Measurements from ENCODE around the gene UTRN. TPM values are rescaled to one million over a fixed set of nuclear protein-coding genes. Genes with fewer than 3 reads are reported as not detected.
A peak's percentile ranks its signal among the peaks of the same experiment; 100 is the strongest.

UTRN gene
- total RNA-seq, 3 donors from 2014 or later = 204 to 397 (median 263) TPM

- no peak for DNase-seq (ENCODE audit: low spot score in 2 of 2)
- H3K4me1 ChIP-seq = peaks cover 0 to 8% of the 10 kb centered on the region in 2 donors
- H3K36me3 ChIP-seq = no peaks in the 10 kb centered on the region
- no peak for TF ChIP-seq POLR2A (IDR thresholded peaks at IDR 0.05)
- TF ChIP-seq CTCF (IDR thresholded peaks at IDR 0.05) = no peak
- TF ChIP-seq POLR2AphosphoS5 (IDR thresholded peaks at IDR 0.05) = no peak
- H3K4me3 ChIP-seq = no peak overlapping the region
- intact Hi-C loops (cut with DNase I; ENCODE audit: low total_unique reads) = no loop called here
- peak overlapping the region; percentile 0 to 46 for H3K27ac ChIP-seq
- no peaks in the 10 kb centered on the region for H3K27me3 ChIP-seq
- no peaks in the 10 kb centered on the region for H3K9me3 ChIP-seq
These were observed 31.7 kb downstream of the UTRN start for GRCh38 chr6:144316862-144317195.

DNA sequence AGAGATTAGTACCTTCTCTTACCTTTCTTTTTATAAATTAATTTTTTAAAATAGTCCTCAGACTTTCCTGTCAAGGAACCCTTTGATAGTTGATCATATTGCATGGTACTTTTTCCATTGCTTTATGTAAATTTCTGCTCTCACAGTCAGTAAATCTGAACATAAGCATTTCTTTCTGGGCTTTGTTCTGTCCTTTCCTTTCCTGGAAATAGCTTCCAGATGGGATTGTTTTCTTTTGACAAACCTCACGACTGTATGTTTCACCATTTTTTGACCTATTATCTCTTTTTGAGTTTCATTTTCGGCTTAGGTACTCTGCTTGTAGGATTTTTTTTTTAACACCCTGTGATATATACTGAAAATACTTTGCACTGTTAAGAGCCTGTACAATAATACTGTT is 32.6 kb downstream of the UTRN start:
- TF ChIP-seq CTCF (IDR thresholded peaks at IDR 0.05) = no peak
- no peak for TF ChIP-seq POLR2AphosphoS5 (IDR thresholded peaks at IDR 0.05)
- no peak for TF ChIP-seq POLR2A (IDR thresholded peaks at IDR 0.05)
- Histone ChIP-seq H3K4me1 (peaks cover 0 to 8% of the 10 kb centered on the region in 2 donors), H3K9me3 (no peaks in the 10 kb centered on the region), H3K27ac (peak overlapping the region in 1 of 2 donors; percentile 0), H3K36me3 (no peaks in the 10 kb centered on the region), H3K27me3 (no peaks in the 10 kb centered on the region), H3K4me3 (no peak overlapping the region)
- no peak for DNase-seq (ENCODE audit: low spot score in 2 of 2)
- intact Hi-C loops (cut with DNase I; ENCODE audit: low total_unique reads) = no loop called here

DNA sequence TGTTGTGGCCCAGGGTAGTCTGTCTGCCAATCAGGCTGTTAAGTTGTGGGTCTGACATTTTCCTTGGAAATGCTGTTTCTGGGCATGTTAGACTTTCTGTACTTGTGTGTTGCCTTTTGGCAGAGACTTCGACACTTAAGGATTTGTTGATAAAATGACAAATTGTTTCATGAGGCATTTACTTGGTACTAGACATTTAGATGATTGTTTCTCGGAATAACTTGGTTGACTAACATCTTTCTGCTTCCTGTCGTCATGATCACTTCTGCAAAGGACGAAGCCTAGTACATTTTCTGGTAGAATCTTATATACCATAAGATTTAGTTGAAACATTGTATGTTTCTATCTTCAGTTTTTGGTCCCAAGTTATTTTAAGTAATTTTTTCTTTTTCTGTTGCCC is 34.1 kb downstream of the UTRN start:
- intact Hi-C loops (cut with DNase I; ENCODE audit: low total_unique reads) = no loop called here
- no peak overlapping the region for H3K27ac ChIP-seq
- H3K27me3 ChIP-seq = no peaks in the 10 kb centered on the region
- no peaks in the 10 kb centered on the region for H3K36me3 ChIP-seq
- peaks cover 0 to 8% of the 10 kb centered on the region in 2 donors for H3K4me1 ChIP-seq
- TF ChIP-seq POLR2AphosphoS5 (IDR thresholded peaks at IDR 0.05) (no peak), POLR2A (IDR thresholded peaks at IDR 0.05) (no peak), CTCF (IDR thresholded peaks at IDR 0.05) (no peak)
- DNase-seq (ENCODE audit: low spot score in 2 of 2) = no peak
- no peaks in the 10 kb centered on the region for H3K9me3 ChIP-seq
- no peak overlapping the region for H3K4me3 ChIP-seq

DNA sequence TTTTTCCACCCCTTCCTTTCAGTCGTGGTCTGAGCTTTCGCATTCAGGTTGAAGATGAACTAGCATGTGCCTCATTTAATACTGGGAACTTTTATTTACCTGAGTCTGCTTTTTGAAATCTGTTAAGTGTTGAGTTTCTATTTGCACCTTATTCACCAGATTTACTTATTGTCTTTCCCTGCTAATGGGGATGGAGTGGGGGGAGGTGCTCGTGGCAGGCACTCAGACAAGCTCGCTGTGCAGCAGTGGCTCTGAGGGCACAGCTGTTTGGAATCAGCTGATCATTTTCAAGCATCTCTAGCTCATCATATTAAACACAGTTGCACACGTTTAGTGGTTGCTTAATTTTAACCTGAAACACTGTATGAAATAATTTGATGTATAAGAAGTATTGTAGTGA is 35.6 kb downstream of the UTRN start:
- Histone ChIP-seq H3K36me3 (no peaks in the 10 kb centered on the region), H3K4me3 (no peak overlapping the region), H3K9me3 (no peaks in the 10 kb centered on the region), H3K27me3 (no peaks in the 10 kb centered on the region), H3K4me1 (no peaks in the 10 kb centered on the region), H3K27ac (no peak overlapping the region)
- intact Hi-C loops (cut with DNase I; ENCODE audit: low total_unique reads) = no loop called here
- TF ChIP-seq POLR2AphosphoS5 (IDR thresholded peaks at IDR 0.05) (no peak), CTCF (IDR thresholded peaks at IDR 0.05) (no peak), POLR2A (IDR thresholded peaks at IDR 0.05) (no peak)
- no peak for DNase-seq (ENCODE audit: low spot score in 2 of 2)

DNA sequence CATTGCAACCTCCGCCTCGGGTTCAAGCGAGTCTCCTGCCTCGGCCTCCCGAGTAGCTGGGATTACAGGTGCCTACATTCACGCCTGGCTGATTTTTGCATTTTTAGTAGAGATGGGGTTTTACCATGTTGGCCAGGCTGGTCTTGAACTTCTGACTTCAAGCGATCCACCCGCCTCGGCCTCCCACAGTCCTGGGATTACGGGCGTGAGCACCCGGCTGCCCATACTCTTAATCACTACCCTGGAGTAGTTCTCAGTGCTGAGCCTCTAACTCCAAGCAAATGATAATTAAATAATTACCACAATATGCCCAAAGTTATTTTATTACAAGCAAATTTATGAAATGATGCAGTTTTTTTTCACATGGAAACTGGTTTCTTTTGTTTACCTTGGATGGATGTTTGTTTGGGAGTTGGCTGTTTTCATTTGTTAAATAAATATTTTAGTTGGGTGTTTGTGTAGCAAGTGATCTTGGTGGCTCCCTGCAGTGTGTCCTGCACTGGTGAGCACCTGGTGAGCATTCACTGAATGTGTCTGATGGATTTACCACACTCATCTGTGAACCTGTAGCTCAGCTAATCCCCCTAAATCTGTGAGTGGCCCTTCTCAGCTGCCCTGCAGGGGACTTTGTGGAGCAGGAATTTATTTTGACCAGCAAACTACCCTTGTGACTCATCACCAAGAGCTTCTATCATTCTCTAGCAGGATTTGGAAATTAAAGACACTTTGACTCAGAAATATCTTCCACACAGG is 36.9 kb downstream of the UTRN start:
- intact Hi-C loops (cut with DNase I; ENCODE audit: low total_unique reads) = no loop called here
- DNase-seq (ENCODE audit: low spot score in 2 of 2) = no peak
- peaks cover 0 to 4% of the 10 kb centered on the region in 2 donors for H3K4me1 ChIP-seq

More for the DNA sequence above, 36.9 kb downstream of the UTRN start:
- H3K27me3 ChIP-seq = no peaks in the 10 kb centered on the region
- H3K9me3 ChIP-seq = no peaks in the 10 kb centered on the region
- no peak overlapping the region for H3K4me3 ChIP-seq
- H3K27ac ChIP-seq = peak overlapping the region in 1 of 2 donors; percentile 30
- no peaks in the 10 kb centered on the region for H3K36me3 ChIP-seq
- TF ChIP-seq POLR2AphosphoS5 (IDR thresholded peaks at IDR 0.05) (no peak), POLR2A (IDR thresholded peaks at IDR 0.05) (no peak), CTCF (IDR thresholded peaks at IDR 0.05) (no peak)

Measured in breast epithelium (tissue), 4 donors.